ENCODE data around the gene NDUFB6. TPM values are rescaled to one million over a fixed set of nuclear protein-coding genes. Genes with fewer than 3 reads are reported as not detected.

NDUFB6 gene
- total RNA-seq, 1 experiment from 2014 or later: 56.1 TPM

GRCh38 chr9:32584784-32585183 lies 11.8 kb upstream of the NDUFB6 start:
- ChIA-PET CTCF (interaction anchor here (0.5 to 20.5 kb wide), 5 partner anchors 11 to 386 kb away, joined by 3 to 601 read pairs (median 3); no protein-coding TSS in a partner anchor), POLR2A (interaction anchor here (0.6 kb wide), 1 partner anchor 330 kb away, joined by 3 read pairs; no protein-coding TSS in a partner anchor)
- H3K36me3 Mint-ChIP-seq (ENCODE audit: insufficient read depth, unreplicated experiment): no peaks in the 10 kb centered on the region
- no peak for TF ChIP-seq CTCF (IDR thresholded peaks at IDR 0.05; ENCODE audit: unreplicated experiment)
- no peaks in the 10 kb centered on the region for H3K4me1 Mint-ChIP-seq (ENCODE audit: insufficient read depth, unreplicated experiment)
- intact Hi-C loops (cut with micrococcal nuclease): loop anchor here (10.0 kb wide), 1 partner anchor 640 kb away; no protein-coding TSS in a partner anchor
- no peak overlapping the region for H3K27ac Mint-ChIP-seq (ENCODE audit: low read depth, unreplicated experiment)
- DNase-seq (ENCODE audit: unreplicated experiment): no peak
- no peaks in the 10 kb centered on the region for H3K9me3 Mint-ChIP-seq (ENCODE audit: unreplicated experiment)
- H3K4me3 Mint-ChIP-seq (ENCODE audit: unreplicated experiment): no peak overlapping the region
- no TSS peak for BruUV-seq (replicated peaks)
- no peaks in the 10 kb centered on the region for H3K27me3 Mint-ChIP-seq (ENCODE audit: insufficient read depth, unreplicated experiment)

- Mint-ChIP-seq H3K9me3 (ENCODE audit: unreplicated experiment) (no peaks in the 10 kb centered on the region), H3K27me3 (ENCODE audit: insufficient read depth, unreplicated experiment) (no peaks in the 10 kb centered on the region), H3K36me3 (ENCODE audit: insufficient read depth, unreplicated experiment) (no peaks in the 10 kb centered on the region), H3K4me1 (ENCODE audit: insufficient read depth, unreplicated experiment) (no peaks in the 10 kb centered on the region), H3K27ac (ENCODE audit: low read depth, unreplicated experiment) (no peak overlapping the region), H3K4me3 (ENCODE audit: unreplicated experiment) (no peak overlapping the region)
- ChIA-PET CTCF (interaction anchor here (0.6 to 20.5 kb wide), 54 partner anchors 8 to 457 kb away, joined by 3 to 601 read pairs (median 4); partner anchors contain the start of genes ACO1, NDUFB6, RIGI and SMIM27), POLR2A (interaction anchor here (0.6 to 3.4 kb wide), 7 partner anchors 9 to 443 kb away, joined by 3 to 43 read pairs (median 4); partner anchors contain the start of genes ACO1, DNAJA1 and RIGI)
- DNase-seq (ENCODE audit: unreplicated experiment): peak; percentile 67
- peak; percentile 56 for TF ChIP-seq CTCF (IDR thresholded peaks at IDR 0.05; ENCODE audit: unreplicated experiment)
- no TSS peak for BruUV-seq (replicated peaks)
- intact Hi-C loops (cut with micrococcal nuclease): loop anchor here (1.0 to 10.0 kb wide), 2 partner anchors 387 to 643 kb away; no protein-coding TSS in a partner anchor
Measured at GRCh38 chr9:32581512-32582143, 8.7 kb upstream of the NDUFB6 start.

GRCh38 chr9:32580631-32581300 lies 7.8 kb upstream of the NDUFB6 start:
- Mint-ChIP-seq H3K4me3 (ENCODE audit: unreplicated experiment) (no peak overlapping the region), H3K4me1 (ENCODE audit: insufficient read depth, unreplicated experiment) (no peaks in the 10 kb centered on the region), H3K36me3 (ENCODE audit: insufficient read depth, unreplicated experiment) (no peaks in the 10 kb centered on the region), H3K27ac (ENCODE audit: low read depth, unreplicated experiment) (no peak overlapping the region), H3K27me3 (ENCODE audit: insufficient read depth, unreplicated experiment) (no peaks in the 10 kb centered on the region), H3K9me3 (ENCODE audit: unreplicated experiment) (no peaks in the 10 kb centered on the region)
- ChIA-PET POLR2A (interaction anchor here (0.6 to 3.4 kb wide), 9 partner anchors 10 to 421 kb away, joined by 3 to 43 read pairs (median 4); partner anchors contain the start of genes ACO1 and RIGI), CTCF (interaction anchor here (0.6 to 20.5 kb wide), 57 partner anchors 9 to 432 kb away, joined by 3 to 601 read pairs (median 5); partner anchors contain the start of genes ACO1, APTX, RIGI and SMIM27)
- DNase-seq (ENCODE audit: unreplicated experiment): no peak
- no peak for TF ChIP-seq CTCF (IDR thresholded peaks at IDR 0.05; ENCODE audit: unreplicated experiment)
- BruUV-seq (replicated peaks): no TSS peak
- intact Hi-C loops (cut with micrococcal nuclease): loop anchor here (1.0 to 10.0 kb wide), 2 partner anchors 388 to 644 kb away; no protein-coding TSS in a partner anchor
